GM19372 (cell line): ENCODE measurements around the gene SEC24D.

Experiments
- ATAC-seq: cut with Tn5 transposase; IDR thresholded peaks from one replicate; pipeline ENCODE4 v1.9.1; 2021; ENCODE audit warnings: mild to moderate bottlenecking, low read depth, moderate library complexity; ENCODE audit not compliant: unreplicated experiment

Gene SEC24D

GRCh38 chr4:118729287-118730286 lies 106.3 kb downstream of the SEC24D start:
- no peak for ATAC-seq

GRCh38 chr4:118727360-118727759 lies 108.6 kb downstream of the SEC24D start:
- ATAC-seq: no peak

GRCh38 chr4:118723369-118723768 lies 112.6 kb downstream of the SEC24D start:
- ATAC-seq: no peak

- ATAC-seq: no peak
Observed at GRCh38 chr4:118721752-118722151, 114.2 kb downstream of the SEC24D start.

- no peak for ATAC-seq
Observed at GRCh38 chr4:118718511-118719170, 117.3 kb downstream of the SEC24D start.

- no peak for ATAC-seq
Observed at GRCh38 chr4:118716304-118716703, 119.6 kb downstream of the SEC24D start.

- no peak for ATAC-seq
Observed at GRCh38 chr4:118714682-118715081, 121.2 kb downstream of the SEC24D start.

GRCh38 chr4:118712872-118713271 lies 123.1 kb downstream of the SEC24D start:
- no peak for ATAC-seq

- ATAC-seq: no peak
Observed at GRCh38 chr4:118711052-118711451, 124.9 kb downstream of the SEC24D start.

- ATAC-seq: no peak
Observed at GRCh38 chr4:118703118-118703517, 132.8 kb downstream of the SEC24D start.

GRCh38 chr4:118684873-118685811 lies 150.8 kb downstream of the SEC24D start, which contains the start of gene METTL14:
Gene METTL14 (plus strand): TSS chr4:118685392. CDS start chr4:118685535, 143 bp downstream.
- ATAC-seq: peak; percentile 99

- ATAC-seq: no peak
Observed at GRCh38 chr4:118683513-118683912, 152.4 kb downstream of the SEC24D start.

- ATAC-seq: no peak
Observed at GRCh38 chr4:118682928-118683327, 153.0 kb downstream of the SEC24D start.

GRCh38 chr4:118680808-118681207 lies 155.1 kb downstream of the SEC24D start:
- no peak for ATAC-seq

GRCh38 chr4:118676128-118676527 lies 159.8 kb downstream of the SEC24D start:
- ATAC-seq: no peak
